ENCODE measurements around the gene MMP23B.
A peak's percentile ranks its signal among the peaks of the same experiment; 100 is the strongest.
"Not testable (repeated sequence)": the region's sequence is repeated elsewhere in the genome, so short reads cannot be mapped to it uniquely, and the experiment has no call there.

The MMP23B gene

GRCh38 chr1:1664941-1665814 is 33.2 kb downstream of the MMP23B start:
- DNase-seq (ENCODE audit: low read depth in 2 of 2, low spot score in 1 of 2): no peak

DNA sequence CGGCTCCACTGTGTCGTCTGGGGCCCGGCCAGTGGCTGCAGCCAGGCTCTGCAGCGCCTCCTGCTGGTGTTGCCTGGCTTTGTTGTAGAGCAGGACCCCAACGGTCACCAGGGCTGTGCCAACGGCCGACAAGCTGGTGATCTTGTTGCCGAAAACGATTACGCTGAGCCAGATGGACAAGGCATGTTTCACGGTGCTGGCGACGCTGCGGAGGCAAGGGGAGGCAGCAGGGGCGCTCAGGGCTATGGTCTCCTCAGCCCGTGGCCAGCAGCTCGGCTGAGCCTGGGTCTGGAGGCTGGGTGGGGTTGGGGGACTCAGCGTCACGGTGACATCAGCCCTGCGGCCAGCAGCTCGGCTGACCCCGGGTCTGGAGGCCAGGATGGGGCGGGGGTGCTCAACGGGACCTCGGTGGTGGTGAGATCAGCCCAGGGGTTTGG is 33.9 kb downstream of the MMP23B start:
- no peak for DNase-seq (ENCODE audit: low read depth in 2 of 2, low spot score in 1 of 2)

- no peak for DNase-seq (ENCODE audit: low read depth in 2 of 2, low spot score in 1 of 2)
Observed at GRCh38 chr1:1666526-1666925, 34.6 kb downstream of the MMP23B start.

DNA sequence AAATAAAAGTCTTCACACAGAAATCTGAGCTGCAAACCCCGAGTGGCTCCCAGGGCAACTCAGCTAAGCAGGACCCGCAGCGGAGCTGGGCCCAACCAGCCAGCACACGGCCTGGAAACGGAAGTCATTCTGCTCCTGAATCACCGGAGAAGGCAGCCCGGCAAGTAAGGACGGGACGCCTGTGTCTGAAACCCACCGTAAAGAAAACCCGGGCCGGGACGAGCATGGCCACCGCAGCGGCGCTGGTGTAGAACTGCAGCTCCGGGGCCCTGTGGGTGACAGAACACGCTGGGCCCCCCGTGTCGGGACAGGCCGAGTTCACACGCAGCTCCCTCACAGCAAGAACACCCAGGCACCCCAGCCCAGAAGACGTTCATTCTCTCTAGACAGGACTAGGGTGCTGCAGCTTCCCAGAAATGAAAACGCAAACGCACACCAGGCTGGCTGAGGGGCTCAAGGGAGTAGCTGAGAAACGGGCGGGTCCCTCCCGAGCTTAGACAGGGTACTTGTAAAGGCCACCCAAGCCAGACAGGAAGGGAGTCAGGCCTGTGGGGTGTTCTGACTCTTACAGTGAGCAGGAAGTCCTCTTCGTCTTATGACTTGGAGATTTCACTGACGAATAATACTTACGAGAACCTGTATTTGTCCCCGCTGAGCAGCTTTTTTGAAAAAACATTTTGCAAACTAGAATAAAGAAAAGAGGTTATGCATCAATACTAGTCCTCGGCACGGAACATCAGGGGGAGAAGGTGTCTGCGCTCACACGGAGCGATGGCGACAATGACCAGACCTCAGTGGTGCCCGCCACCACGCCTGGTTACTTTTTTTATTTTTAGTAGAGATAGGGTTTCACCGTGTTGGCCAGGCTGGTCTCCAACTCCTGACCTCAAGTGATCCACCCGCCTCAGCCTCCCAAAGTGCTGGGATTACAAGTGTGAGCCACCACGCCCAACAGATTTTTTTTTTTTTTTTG is 37.8 kb downstream of the MMP23B start:
- DNase-seq (ENCODE audit: low read depth in 2 of 2, low spot score in 1 of 2): no peak

DNA sequence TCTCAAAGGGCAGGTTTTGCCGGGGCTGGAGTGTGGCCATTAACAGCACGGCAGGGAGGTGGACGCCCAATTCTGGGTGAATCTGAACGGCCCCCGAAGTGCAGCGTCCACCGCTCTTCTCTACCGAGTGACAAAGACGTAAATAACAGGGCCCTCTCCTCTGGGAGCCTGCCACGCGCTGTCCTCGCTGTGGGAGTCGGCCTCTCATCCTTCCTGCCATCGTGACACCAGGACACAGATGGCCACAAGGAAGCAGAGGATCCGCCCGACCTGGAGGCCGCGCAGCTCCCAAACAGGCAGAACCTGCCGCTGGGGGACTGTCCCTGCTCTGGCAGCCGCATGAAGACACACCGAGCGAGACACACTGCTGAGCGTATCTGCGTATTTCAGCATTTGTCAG is 38.9 kb downstream of the MMP23B start:
- DNase-seq (ENCODE audit: low read depth in 2 of 2, low spot score in 1 of 2): no peak

DNA sequence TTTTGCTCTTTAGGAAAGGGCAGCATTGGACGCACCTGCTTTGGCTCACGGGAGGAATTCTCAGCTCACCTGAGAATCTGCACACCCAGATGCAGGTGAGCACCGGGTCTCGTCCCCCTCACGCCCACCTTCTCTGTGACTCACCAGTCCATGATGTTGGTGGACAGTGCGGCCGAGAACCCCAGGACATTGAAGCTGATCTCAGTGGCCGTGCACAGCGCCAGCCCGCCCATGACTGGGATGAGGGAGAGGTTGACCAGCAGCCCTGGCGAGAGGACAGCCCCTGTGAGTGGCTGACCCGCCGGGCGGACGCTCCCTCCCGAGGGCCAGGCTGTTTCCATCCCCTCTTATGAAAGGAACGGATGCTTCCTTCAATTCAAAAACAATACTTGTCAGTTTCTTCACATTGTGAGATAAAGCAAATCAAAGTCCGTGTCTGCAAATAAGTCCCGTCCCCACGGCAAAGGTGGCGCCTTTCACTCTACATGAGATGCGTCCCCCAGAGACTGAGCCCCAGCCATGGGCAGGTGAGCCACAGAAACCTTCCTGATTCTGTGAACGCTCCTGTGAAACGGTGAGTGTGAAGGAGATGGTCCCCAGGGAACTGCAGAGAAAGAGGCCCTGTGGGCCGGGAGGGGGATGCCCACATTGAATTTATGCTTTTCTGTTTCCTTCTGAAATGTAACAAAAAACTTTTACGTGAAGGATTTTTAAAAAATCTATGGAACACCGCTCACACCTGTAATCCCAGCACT is 39.6 kb downstream of the MMP23B start:
- no peak for DNase-seq (ENCODE audit: low read depth in 2 of 2, low spot score in 1 of 2)

GRCh38 chr1:1672181-1672965 is 40.4 kb downstream of the MMP23B start:
- no peak for DNase-seq (ENCODE audit: low read depth in 2 of 2, low spot score in 1 of 2)

GRCh38 chr1:1674806-1675205 is 42.8 kb downstream of the MMP23B start:
- not testable (repeated sequence) for DNase-seq (ENCODE audit: low read depth in 2 of 2, low spot score in 1 of 2)

- DNase-seq (ENCODE audit: low read depth in 2 of 2, low spot score in 1 of 2): not testable (repeated sequence)
Observed at GRCh38 chr1:1675218-1675617, 43.2 kb downstream of the MMP23B start.

DNA sequence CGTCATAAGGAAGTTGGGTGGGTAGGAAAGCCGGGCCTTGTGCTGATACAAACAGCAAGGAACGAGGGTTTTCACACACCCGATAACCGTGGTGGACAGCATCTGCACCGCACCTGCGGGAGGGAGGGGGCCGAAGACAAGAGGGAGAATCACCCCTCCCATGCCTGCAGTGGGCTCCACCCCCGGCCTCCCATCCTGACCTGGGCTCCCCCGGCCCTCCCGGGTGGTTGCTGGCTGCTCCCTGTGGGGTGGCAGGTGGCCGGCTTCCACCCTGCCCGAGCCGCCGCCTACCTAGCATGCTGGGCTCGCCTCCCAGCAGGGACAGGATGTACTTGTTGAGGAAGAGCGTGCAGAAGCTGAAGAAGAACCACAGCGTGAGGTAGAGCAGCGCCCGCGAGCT is 44.1 kb downstream of the MMP23B start:
- not testable (repeated sequence) for DNase-seq (ENCODE audit: low read depth in 2 of 2, low spot score in 1 of 2)

- peak in 1 of 2 donors; percentile 13 for DNase-seq (ENCODE audit: low read depth in 2 of 2, low spot score in 1 of 2)
Observed at GRCh38 chr1:1677718-1678580, 46.0 kb downstream of the MMP23B start.

DNA sequence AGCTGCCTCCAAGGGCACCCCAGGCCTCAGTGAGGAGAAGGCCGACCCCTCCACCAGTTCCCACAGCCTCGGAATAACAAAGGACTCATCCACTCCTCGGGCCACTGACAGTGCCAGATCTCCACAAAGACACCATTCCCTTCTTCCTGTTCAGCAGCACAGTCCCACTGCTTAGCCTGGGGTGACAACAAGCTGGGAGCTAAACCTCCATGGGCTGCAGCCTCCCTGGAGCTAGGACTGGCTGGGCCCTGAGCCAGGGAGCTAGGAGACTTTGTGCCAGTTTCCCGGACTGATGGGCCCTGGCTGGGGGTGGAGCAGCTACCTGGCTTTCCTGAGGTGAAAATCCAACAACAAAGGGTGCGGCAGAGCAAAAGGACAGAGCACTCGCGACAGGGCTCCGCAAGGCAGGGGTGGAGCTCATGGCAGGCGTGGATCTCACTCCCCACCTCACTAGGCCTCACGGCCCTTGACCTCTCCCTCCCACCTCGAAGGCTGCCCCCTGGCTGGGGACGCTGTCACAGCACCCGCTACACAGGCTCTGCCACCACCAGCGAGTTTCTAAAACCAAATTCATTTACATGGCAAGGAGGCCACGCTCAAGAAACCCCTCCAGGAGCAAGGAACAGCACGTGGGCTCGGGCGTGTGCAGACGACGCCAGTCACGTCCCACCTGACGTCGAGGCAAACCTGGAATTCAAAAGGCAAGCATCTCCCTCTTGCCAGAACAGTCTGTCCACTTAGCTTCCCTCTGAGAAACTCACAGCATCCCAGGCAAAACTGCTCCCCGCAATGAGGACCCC is 46.8 kb downstream of the MMP23B start:
- no peak for DNase-seq (ENCODE audit: low read depth in 2 of 2, low spot score in 1 of 2)

DNA sequence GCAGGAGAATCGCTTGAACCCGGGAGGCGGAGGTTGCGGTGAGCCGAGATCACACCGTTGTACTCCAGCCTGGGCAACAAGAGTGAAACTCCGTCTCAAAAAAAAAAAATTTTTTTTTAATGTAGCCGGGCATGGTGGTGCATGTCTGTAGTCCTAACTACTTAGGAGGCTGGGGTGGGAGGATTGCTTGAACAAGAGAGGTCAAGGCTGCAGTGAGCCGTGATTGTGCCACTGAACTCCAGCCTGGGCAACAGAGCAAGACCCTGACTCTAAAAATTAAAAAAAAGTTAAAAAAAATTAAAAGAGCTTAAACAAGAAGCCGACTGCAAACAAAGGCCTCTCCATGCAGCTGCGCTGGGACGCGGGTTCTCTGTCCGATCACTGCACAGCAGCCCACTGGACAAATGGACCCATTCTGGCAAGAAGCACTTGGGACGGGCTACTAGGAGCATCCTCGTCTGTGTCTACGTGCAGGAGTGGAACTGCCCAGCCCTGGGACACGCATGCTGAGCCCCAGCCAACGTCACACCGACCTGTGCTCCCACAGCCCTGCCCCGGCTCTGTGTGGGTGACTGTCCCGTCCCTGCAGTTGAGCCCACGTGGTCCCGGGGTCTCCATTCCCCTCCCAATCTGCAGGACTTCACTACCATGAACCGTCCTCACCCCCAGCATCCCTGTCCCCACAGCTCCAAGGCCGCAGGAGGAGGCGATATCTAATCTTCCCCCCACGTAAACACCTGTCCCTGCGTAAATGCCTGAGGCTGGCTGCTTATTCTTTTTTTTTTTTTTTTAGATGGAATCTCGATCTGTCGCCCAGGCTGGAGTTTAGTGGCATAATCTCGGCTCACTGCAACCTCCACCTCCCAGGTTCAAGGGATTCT is 48.3 kb downstream of the MMP23B start:
- DNase-seq (ENCODE audit: low read depth in 2 of 2, low spot score in 1 of 2): no peak

DNA sequence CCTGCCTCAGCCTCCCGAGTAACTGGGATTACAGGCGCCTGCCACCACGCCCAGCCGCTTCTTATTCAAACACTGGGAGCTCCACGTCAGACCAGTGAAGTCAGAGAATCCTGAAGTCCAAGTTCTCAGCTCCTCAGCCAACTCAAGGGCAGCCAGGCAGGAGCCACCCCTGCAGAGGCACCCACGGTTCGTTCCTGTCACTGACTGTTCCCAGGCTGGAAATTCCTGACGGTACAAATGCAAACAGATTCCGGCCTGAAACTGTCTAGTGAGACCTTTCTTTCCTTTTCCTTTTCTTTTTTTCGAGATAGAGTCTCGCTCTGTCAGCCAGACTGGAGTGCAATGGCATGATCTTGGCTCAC is 48.9 kb downstream of the MMP23B start:
- DNase-seq (ENCODE audit: low read depth in 2 of 2, low spot score in 1 of 2): no peak

DNA sequence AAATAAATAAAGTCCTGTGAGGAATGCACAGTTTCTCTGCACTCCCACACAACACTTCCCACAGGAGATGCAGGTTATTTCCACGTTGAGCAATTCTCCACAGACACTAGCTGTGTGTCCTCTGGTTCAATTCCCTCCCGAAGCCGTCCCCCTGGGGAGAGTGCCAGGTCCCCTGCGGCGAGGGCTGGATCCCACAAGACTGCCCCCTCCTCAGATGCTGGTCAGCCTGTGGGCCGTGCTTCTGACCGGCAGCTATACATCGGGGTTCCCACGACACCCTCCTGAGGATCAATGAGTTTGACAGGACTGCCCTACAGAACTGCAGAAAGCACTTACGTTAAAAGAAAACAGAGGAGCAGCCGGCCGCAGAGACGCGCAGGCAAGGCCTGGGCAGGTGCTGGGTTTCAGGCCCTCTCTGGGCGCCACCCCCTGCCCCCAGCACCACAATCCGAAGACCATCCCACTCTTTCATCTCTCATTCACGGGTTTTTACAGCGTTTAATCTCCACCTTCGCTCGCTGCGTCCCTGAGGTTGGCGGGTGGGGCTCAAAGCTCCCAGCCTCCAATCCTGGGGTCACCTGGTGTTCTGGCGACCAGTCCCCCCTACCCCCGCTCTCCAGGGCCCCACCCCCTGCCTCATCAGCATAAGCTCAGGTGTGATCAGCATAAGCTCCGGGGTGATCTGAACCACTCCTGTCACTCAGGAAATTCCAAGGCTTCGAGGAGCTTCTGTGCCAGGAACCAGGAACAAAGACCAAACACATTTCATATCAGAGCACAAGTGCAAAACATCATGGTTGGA is 51.3 kb downstream of the MMP23B start:
- no peak for DNase-seq (ENCODE audit: low read depth in 2 of 2, low spot score in 1 of 2)
